OCI-LY3 (cell line): ENCODE measurements around the gene MT1HL1.

Source experiments
- H2AFZ ChIP-seq: fragments of 200-600, 300-600 bp; shearing (Covaris generic); 2 replicates; pipeline ENCODE4 v1.6.0; 2014; ENCODE audit warnings: antibody characterized with exemption, low read depth, low read length
- H3K27ac ChIP-seq: fragments of 200-600, 300-600 bp; sonication (generic); 2 replicates; pipeline ENCODE4 v1.5.1; 2014; ENCODE audit warnings: mild to moderate bottlenecking, low read length, moderate library complexity, mixed read lengths
- H3K27me3 ChIP-seq: fragments of 200-600, 300-600 bp; sonication (generic); 2 replicates; pipeline ENCODE4 v1.6.1; 2014; ENCODE audit warnings: low read depth, low read length, mixed read lengths
- H3K36me3 ChIP-seq: fragments of 200-600, 300-600 bp; sonication (generic); replicated peaks from 2 replicates; pipeline ENCODE3; 2014; ENCODE audit warnings: low read depth, low read length, mixed read lengths
- H3K4me1 ChIP-seq: fragments of 300-600, 200-600 bp; sonication (generic); 2 replicates; pipeline ENCODE4 v1.6.1; 2014; ENCODE audit warnings: low read length, mixed read lengths
- H3K4me2 ChIP-seq: fragments of 200-600, 300-600 bp; sonication (generic); 2 replicates; pipeline ENCODE4 v1.6.1; 2014; ENCODE audit warnings: low read length, mixed read lengths
- H3K4me3 ChIP-seq: fragments of 300-600, 200-600 bp; sonication (generic); 2 replicates; pipeline ENCODE4 v1.5.1; 2014; ENCODE audit warnings: antibody characterized with exemption, mild to moderate bottlenecking, low read length, moderate library complexity
- H3K79me2 ChIP-seq: fragments of 300-600, 200-600 bp; shearing (Covaris generic); 2 replicates; pipeline ENCODE4 v1.6.1; 2014; ENCODE audit warnings: mild to moderate bottlenecking, low read length, mixed read lengths
- H3K9ac ChIP-seq: fragments of 300-600, 200-600 bp; shearing (Covaris generic); 2 replicates; pipeline ENCODE4 v1.6.0; 2014; ENCODE audit warnings: mild to moderate bottlenecking, low read length, moderate library complexity
- H3K9me3 ChIP-seq: fragments of 200-600, 300-600 bp; shearing (Covaris generic); 2 replicates; pipeline ENCODE4 v1.6.1; 2014; ENCODE audit warnings: low read length, mixed read lengths; ENCODE audit not compliant: insufficient read depth
- H4K20me1 ChIP-seq: fragments of 200-600, 300-600 bp; sonication (generic); 2 replicates; pipeline ENCODE4 v1.6.1; 2016; ENCODE audit warnings: low read length, mixed read lengths; ENCODE audit not compliant: insufficient read depth
- CTCF ChIP-seq: fragments of 200-600, 300-600 bp; sonication (generic); IDR thresholded peaks from 2 replicates; pipeline ENCODE4 v1.5.1; 2014; ENCODE audit warnings: antibody characterized with exemption, low read length, low read depth
- EZH2phosphoT487 ChIP-seq: fragments of 200-600 bp; shearing (Covaris generic); IDR thresholded peaks from 2 replicates; pipeline ENCODE4 v1.6.1; 2018; ENCODE audit warnings: antibody characterized with exemption, mixed run types, low read depth

The MT1HL1 gene

DNA sequence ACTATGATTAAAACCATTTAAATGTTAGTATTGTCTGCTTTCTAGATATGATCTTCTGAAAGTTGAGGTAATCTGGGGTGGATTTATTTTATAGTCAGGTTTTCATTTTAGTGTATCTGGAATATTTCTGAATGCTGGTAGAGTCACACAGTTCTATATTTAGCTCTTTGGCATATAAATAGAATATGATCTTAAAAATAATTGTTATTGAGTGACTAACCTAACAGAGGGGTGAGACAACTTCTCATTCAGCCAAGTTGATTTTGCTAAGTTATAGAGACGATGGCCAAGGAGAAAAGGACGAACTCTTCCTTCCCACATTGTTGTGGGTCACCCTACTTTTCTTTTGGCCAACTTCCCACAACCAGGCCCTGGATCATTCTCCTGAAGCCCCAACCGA, 7.2 kb upstream of the MT1HL1 start:
- TF ChIP-seq CTCF (no peak), EZH2phosphoT487 (no peak)
- Histone ChIP-seq H3K36me3 (no peaks in the 10 kb centered on the region), H3K9me3 (no peaks in the 10 kb centered on the region), H3K27ac (no peak overlapping the region), H3K9ac (no peak overlapping the region), H2AFZ (no peak overlapping the region), H4K20me1 (no peaks in the 10 kb centered on the region), H3K4me3 (no peak overlapping the region), H3K27me3 (peaks cover 11% of the 10 kb centered on the region), H3K4me1 (no peaks in the 10 kb centered on the region), H3K79me2 (no peaks in the 10 kb centered on the region), H3K4me2 (no peak overlapping the region)

- H3K9ac ChIP-seq = no peak overlapping the region
- H3K79me2 ChIP-seq = no peaks in the 10 kb centered on the region
- H2AFZ ChIP-seq = no peak overlapping the region
- no peaks in the 10 kb centered on the region for H3K9me3 ChIP-seq
- no peak for TF ChIP-seq CTCF
- no peak for TF ChIP-seq EZH2phosphoT487
- H3K4me3 ChIP-seq = no peak overlapping the region
- H4K20me1 ChIP-seq = no peaks in the 10 kb centered on the region
- H3K36me3 ChIP-seq = no peaks in the 10 kb centered on the region
- H3K4me2 ChIP-seq = no peak overlapping the region
- no peaks in the 10 kb centered on the region for H3K4me1 ChIP-seq
- peaks cover 11% of the 10 kb centered on the region for H3K27me3 ChIP-seq
- no peak overlapping the region for H3K27ac ChIP-seq
These were observed 5.4 kb upstream of the MT1HL1 start for GRCh38 chr1:237009611-237010010.

- Histone ChIP-seq H3K79me2 (no peaks in the 10 kb centered on the region), H3K36me3 (no peaks in the 10 kb centered on the region), H2AFZ (no peak overlapping the region), H3K4me2 (no peak overlapping the region), H3K4me1 (no peaks in the 10 kb centered on the region), H4K20me1 (no peaks in the 10 kb centered on the region), H3K27me3 (peaks cover 13% of the 10 kb centered on the region), H3K27ac (no peak overlapping the region), H3K9me3 (no peaks in the 10 kb centered on the region), H3K4me3 (no peak overlapping the region), H3K9ac (no peak overlapping the region)
- TF ChIP-seq EZH2phosphoT487 (no peak), CTCF (no peak)
These were observed 3.1 kb upstream of the MT1HL1 start for GRCh38 chr1:237007147-237007881.

GRCh38 chr1:237005674-237006073, 1.4 kb upstream of the MT1HL1 start:
- no peak overlapping the region for H3K9ac ChIP-seq
- H3K9me3 ChIP-seq = no peaks in the 10 kb centered on the region
- no peak for TF ChIP-seq CTCF
- TF ChIP-seq EZH2phosphoT487 = no peak
- H3K27me3 ChIP-seq = peaks cover 6% of the 10 kb centered on the region; the same call in 1 of the 2 replicates
- no peak overlapping the region for H3K4me3 ChIP-seq
- no peaks in the 10 kb centered on the region for H4K20me1 ChIP-seq
- H2AFZ ChIP-seq = no peak overlapping the region
- no peaks in the 10 kb centered on the region for H3K36me3 ChIP-seq
- no peaks in the 10 kb centered on the region for H3K4me1 ChIP-seq
- H3K4me2 ChIP-seq = no peak overlapping the region
- H3K79me2 ChIP-seq = no peaks in the 10 kb centered on the region
- H3K27ac ChIP-seq = no peak overlapping the region
